ENCODE results near the gene LAMA5. TPM values are rescaled to one million over a fixed set of nuclear protein-coding genes. Genes with fewer than 3 reads are reported as not detected.

The LAMA5 gene
- total and polyA plus RNA-seq, 2 donors (not counting 1 experiment from before 2014, with no cell fraction given), result 52.9 to 83.5 TPM

GRCh38 chr20:62357681-62358080 is 9.4 kb downstream of the LAMA5 start:
- H3K27me3 ChIP-seq (replicated peaks in 1 of 4; ENCODE audit: control extremely low read depth in 1 of 4, control insufficient read depth in 3 of 4, insufficient read depth in 4 of 4, low read length in 3 of 4), result no peaks in the 10 kb centered on the region
- H3K4me2 ChIP-seq (replicated peaks; ENCODE audit: low read depth, low read length, poor library complexity, severe bottlenecking), result peak overlapping the region; percentile 8

DNA sequence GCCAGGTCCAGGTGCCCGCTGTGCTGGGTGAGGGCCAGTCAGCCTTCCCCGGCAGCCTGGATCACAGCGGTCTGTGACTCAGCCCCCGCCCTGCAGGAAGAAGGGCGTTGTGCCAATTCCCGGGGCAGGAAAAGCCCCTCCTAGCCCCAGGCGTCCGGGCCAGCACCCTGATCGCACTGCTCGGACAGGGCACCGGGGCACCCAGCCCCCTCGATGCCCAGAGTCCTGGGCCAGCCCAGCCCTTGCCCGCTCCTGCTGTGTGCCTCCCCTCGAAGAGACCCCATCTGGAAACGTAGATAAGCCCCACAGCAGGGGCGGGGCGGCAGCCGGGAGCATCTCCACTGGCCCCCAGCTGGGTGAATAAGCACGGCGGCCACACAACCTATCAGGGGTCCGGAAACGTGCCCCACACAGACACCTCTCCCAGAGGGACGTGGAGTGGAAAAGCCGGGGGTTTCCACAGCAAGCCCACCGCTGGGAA is 9.9 kb downstream of the LAMA5 start:
- POLR2A ChIA-PET, result no interaction called here

More at GRCh38 chr20:62357681-62358080, 9.4 kb downstream of the LAMA5 start:
- CTCF ChIA-PET, result interaction anchor here (1.2 kb wide), 1 partner anchor 17 kb away, joined by 3 read pairs; no protein-coding TSS in a partner anchor
- Histone ChIP-seq H3K27ac (ENCODE audit: low read length in 2 of 2) (no peak overlapping the region), H3K4me3 (ENCODE audit: control extremely low read depth in 1 of 5, extremely low read depth in 1 of 5, insufficient read depth in 1 of 5, low read depth in 2 of 5, low read length in 4 of 5) (no peak overlapping the region), H3K36me3 (replicated peaks in 1 of 2; ENCODE audit: control extremely low read depth in 1 of 2, control insufficient read depth in 1 of 2, extremely low read depth in 1 of 2, insufficient read depth in 2 of 2, low read length in 1 of 2) (no peaks in the 10 kb centered on the region), H3K9me3 (ENCODE audit: control extremely low read depth in 1 of 3, control insufficient read depth in 2 of 3, insufficient read depth in 1 of 3, low read length in 2 of 3) (no peaks in the 10 kb centered on the region), H3K79me2 (ENCODE audit: control insufficient read depth, insufficient read depth, low read length) (no peaks in the 10 kb centered on the region), H3K4me1 (ENCODE audit: control insufficient read depth in 2 of 2, insufficient read depth in 2 of 2, low read length in 2 of 2) (peaks cover 0 to 6% of the 10 kb centered on the region in 2 donors), H4K20me1 (ENCODE audit: control insufficient read depth, insufficient read depth, low read length, poor library complexity, severe bottlenecking) (no peaks in the 10 kb centered on the region), H2AFZ (ENCODE audit: insufficient read depth, low read depth, low read length, poor library complexity, severe bottlenecking) (no peak overlapping the region), H3K9ac (ENCODE audit: low read length) (no peak overlapping the region)
- H3K9me3 Mint-ChIP-seq (ENCODE audit: insufficient read depth), result no peaks in the 10 kb centered on the region
- no peak for TF ChIP-seq EZH2 (IDR thresholded peaks at IDR 0.05; ENCODE audit: borderline replicate concordance, insufficient read depth, low read depth, low read length, poor library complexity, severe bottlenecking)
- TF ChIP-seq, protein P1, sequence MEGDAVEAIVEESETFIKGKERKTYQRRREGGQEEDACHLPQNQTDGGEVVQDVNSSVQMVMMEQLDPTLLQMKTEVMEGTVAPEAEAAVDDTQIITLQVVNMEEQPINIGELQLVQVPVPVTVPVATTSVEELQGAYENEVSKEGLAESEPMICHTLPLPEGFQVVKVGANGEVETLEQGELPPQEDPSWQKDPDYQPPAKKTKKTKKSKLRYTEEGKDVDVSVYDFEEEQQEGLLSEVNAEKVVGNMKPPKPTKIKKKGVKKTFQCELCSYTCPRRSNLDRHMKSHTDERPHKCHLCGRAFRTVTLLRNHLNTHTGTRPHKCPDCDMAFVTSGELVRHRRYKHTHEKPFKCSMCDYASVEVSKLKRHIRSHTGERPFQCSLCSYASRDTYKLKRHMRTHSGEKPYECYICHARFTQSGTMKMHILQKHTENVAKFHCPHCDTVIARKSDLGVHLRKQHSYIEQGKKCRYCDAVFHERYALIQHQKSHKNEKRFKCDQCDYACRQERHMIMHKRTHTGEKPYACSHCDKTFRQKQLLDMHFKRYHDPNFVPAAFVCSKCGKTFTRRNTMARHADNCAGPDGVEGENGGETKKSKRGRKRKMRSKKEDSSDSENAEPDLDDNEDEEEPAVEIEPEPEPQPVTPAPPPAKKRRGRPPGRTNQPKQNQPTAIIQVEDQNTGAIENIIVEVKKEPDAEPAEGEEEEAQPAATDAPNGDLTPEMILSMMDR (IDR thresholded peaks at IDR 0.05), result no peak
- POLR2A ChIA-PET, result no interaction called here
- no peaks in the 10 kb centered on the region for H3K27me3 Mint-ChIP-seq
- 46% methylated on average over 7 of the region's 7 CpGs for WGBS (ENCODE audit: insufficient coverage)
- peaks cover 2% of the 10 kb centered on the region for H3K4me1 Mint-ChIP-seq
- intact Hi-C loops (cut with micrococcal nuclease), result no loop called here
- H3K4me3 Mint-ChIP-seq, result no peak overlapping the region
- ATAC-seq (ENCODE audit: low read depth) (no peak), DNase-seq (no peak)
- H3K27ac Mint-ChIP-seq, result no peak overlapping the region

More for the DNA sequence above, 9.9 kb downstream of the LAMA5 start:
- H3K9me3 Mint-ChIP-seq (ENCODE audit: insufficient read depth), result no peaks in the 10 kb centered on the region
- DNase-seq (no peak), ATAC-seq (ENCODE audit: low read depth) (no peak)
- H3K4me1 Mint-ChIP-seq, result no peaks in the 10 kb centered on the region
- intact Hi-C loops (cut with micrococcal nuclease), result no loop called here
- H3K9ac ChIP-seq (ENCODE audit: low read length), result no peak overlapping the region
- peaks cover 0 to 6% of the 10 kb centered on the region in 2 donors for H3K4me1 ChIP-seq (ENCODE audit: control insufficient read depth in 2 of 2, insufficient read depth in 2 of 2, low read length in 2 of 2)
- no peaks in the 10 kb centered on the region for H3K36me3 ChIP-seq (replicated peaks in 1 of 2; ENCODE audit: control extremely low read depth in 1 of 2, control insufficient read depth in 1 of 2, extremely low read depth in 1 of 2, insufficient read depth in 2 of 2, low read length in 1 of 2)
- WGBS (ENCODE audit: insufficient coverage), result 29% methylated on average over 25 of the region's 25 CpGs
- H4K20me1 ChIP-seq (ENCODE audit: control insufficient read depth, insufficient read depth, low read length, poor library complexity, severe bottlenecking), result no peaks in the 10 kb centered on the region
- no peaks in the 10 kb centered on the region for H3K27me3 ChIP-seq (replicated peaks in 1 of 4; ENCODE audit: control extremely low read depth in 1 of 4, control insufficient read depth in 3 of 4, insufficient read depth in 4 of 4, low read length in 3 of 4)
- H3K4me3 ChIP-seq (ENCODE audit: control extremely low read depth in 1 of 5, extremely low read depth in 1 of 5, insufficient read depth in 1 of 5, low read depth in 2 of 5, low read length in 4 of 5), result no peak overlapping the region
- H3K9me3 ChIP-seq (ENCODE audit: control extremely low read depth in 1 of 3, control insufficient read depth in 2 of 3, insufficient read depth in 1 of 3, low read length in 2 of 3), result no peaks in the 10 kb centered on the region
- H3K27me3 Mint-ChIP-seq, result no peaks in the 10 kb centered on the region
- no peak overlapping the region for H3K4me2 ChIP-seq (replicated peaks; ENCODE audit: low read depth, low read length, poor library complexity, severe bottlenecking)
- no peak overlapping the region for H3K27ac Mint-ChIP-seq
- CTCF ChIA-PET, result interaction anchor here (1.2 kb wide), 1 partner anchor 17 kb away, joined by 3 read pairs; no protein-coding TSS in a partner anchor
- H3K4me3 Mint-ChIP-seq, result no peak overlapping the region
- H2AFZ ChIP-seq (ENCODE audit: insufficient read depth, low read depth, low read length, poor library complexity, severe bottlenecking), result no peak overlapping the region
- no peaks in the 10 kb centered on the region for H3K79me2 ChIP-seq (ENCODE audit: control insufficient read depth, insufficient read depth, low read length)
- no peak for TF ChIP-seq EZH2 (IDR thresholded peaks at IDR 0.05; ENCODE audit: borderline replicate concordance, insufficient read depth, low read depth, low read length, poor library complexity, severe bottlenecking)
- TF ChIP-seq, protein P1 (IDR thresholded peaks at IDR 0.05), result no peak
- no peak overlapping the region for H3K27ac ChIP-seq (ENCODE audit: low read length in 2 of 2)

All from B cell (primary cell).